ENCODE data around the gene CLCN6.

GRCh38 chr1:11783556-11783955 lies 22.4 kb upstream of the CLCN6 start:
- TF ChIP-seq CTCF (optimal IDR thresholded peaks at IDR 0.05 in 1 of 3, IDR thresholded peaks at IDR 0.05 in 1 of 3, conservative IDR thresholded peaks at IDR 0.05 in 1 of 3; ENCODE audit: extremely low read depth in 1 of 3, insufficient read depth in 2 of 3, low read length in 3 of 3): no peak
- TF ChIP-seq EZH2 (IDR thresholded peaks at IDR 0.05; ENCODE audit: low read length): no peak

All from keratinocyte (primary cell).